Measurements from ENCODE around the gene DNAJC4. TPM values are rescaled to one million over a fixed set of nuclear protein-coding genes. Genes with fewer than 3 reads are reported as not detected.

The DNAJC4 gene
- total and polyA plus RNA-seq, 9 of the 15 experiments (the other 6 are each of a cell fraction or from before 2014, with no cell fraction given) = 4.0 to 32.6 (median 19.9) TPM

- ChIA-PET CTCF (ENCODE audit: low intra/inter-chr PET ratio) (no interaction called here), POLR2A (interaction anchor here (0.9 to 4.4 kb wide), 2 partner anchors 8 to 13 kb away, joined by 4 to 43 read pairs; no protein-coding TSS in a partner anchor)
- no peak overlapping the region for H3K27ac ChIP-seq (ENCODE audit: extremely low read depth, low read depth, low read length)
- H3K4me3 ChIP-seq = no peak overlapping the region
- H3K36me3 ChIP-seq (ENCODE audit: control insufficient read depth, insufficient read depth, low read length) = peaks cover 75% of the 10 kb centered on the region
- FAIRE-seq (no peak), DNase-seq (ENCODE audit: extremely low read depth in 1 of 4, low spot score in 3 of 4) (no peak), ATAC-seq (no peak)
- peaks cover 6 to 60% of the 10 kb centered on the region in 2 experiments; a peak in 4 of 5 replicates for H3K4me1 ChIP-seq (replicated peaks in 1 of 2; ENCODE audit: control insufficient read depth in 2 of 2, insufficient read depth in 2 of 2, low read length in 2 of 2)
- 95% methylated on average over 13 of the region's 15 CpGs for WGBS (ENCODE audit: insufficient coverage, low coverage, missing lambda C conversion rate)
- H4K20me1 ChIP-seq (replicated peaks; ENCODE audit: control insufficient read depth, insufficient read depth, low read length) = peaks cover 11% of the 10 kb centered on the region
- TF ChIP-seq, protein P1, sequence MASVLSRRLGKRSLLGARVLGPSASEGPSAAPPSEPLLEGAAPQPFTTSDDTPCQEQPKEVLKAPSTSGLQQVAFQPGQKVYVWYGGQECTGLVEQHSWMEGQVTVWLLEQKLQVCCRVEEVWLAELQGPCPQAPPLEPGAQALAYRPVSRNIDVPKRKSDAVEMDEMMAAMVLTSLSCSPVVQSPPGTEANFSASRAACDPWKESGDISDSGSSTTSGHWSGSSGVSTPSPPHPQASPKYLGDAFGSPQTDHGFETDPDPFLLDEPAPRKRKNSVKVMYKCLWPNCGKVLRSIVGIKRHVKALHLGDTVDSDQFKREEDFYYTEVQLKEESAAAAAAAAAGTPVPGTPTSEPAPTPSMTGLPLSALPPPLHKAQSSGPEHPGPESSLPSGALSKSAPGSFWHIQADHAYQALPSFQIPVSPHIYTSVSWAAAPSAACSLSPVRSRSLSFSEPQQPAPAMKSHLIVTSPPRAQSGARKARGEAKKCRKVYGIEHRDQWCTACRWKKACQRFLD (CRISPR knock-in tag; IDR thresholded peaks at IDR 0.05) = no peak
- peak; percentile 18; the same call in 1 of the 2 replicates for TF ChIP-seq RBFOX2 (IDR thresholded peaks at IDR 0.05; ENCODE audit: low read depth, low read length)
- no peaks in the 10 kb centered on the region for H3K27me3 ChIP-seq (ENCODE audit: control insufficient read depth in 2 of 2, insufficient read depth in 2 of 2, low read length in 2 of 2)
- no TSS peak for BruUV-seq (replicated peaks)
- H3K79me2 ChIP-seq (ENCODE audit: control insufficient read depth, insufficient read depth, low read length) = peaks cover 27% of the 10 kb centered on the region
- H3K4me2 ChIP-seq (ENCODE audit: insufficient read depth, low read length) = no peak overlapping the region
- intact Hi-C loops (cut with micrococcal nuclease) (no loop called here), in situ Hi-C loops (cut with MboI) (no loop called here)
- H3K9me1 ChIP-seq (ENCODE audit: control insufficient read depth, insufficient read depth, low read length) = no peaks in the 10 kb centered on the region
- H3K9me3 ChIP-seq (replicated peaks; ENCODE audit: control insufficient read depth, insufficient read depth, low read depth, low read length) = no peaks in the 10 kb centered on the region
- no peak overlapping the region for H2AFZ ChIP-seq (ENCODE audit: low read depth, low read length)
- H3K9ac ChIP-seq (ENCODE audit: insufficient read depth in 1 of 2, low read depth in 2 of 2, low read length in 2 of 2) = peak overlapping the region in 1 of 2 experiments; percentile 76; a peak in 2 of 4 replicates
These were observed 26.0 kb downstream of the DNAJC4 start for GRCh38 chr11:64256300-64256699.

DNA sequence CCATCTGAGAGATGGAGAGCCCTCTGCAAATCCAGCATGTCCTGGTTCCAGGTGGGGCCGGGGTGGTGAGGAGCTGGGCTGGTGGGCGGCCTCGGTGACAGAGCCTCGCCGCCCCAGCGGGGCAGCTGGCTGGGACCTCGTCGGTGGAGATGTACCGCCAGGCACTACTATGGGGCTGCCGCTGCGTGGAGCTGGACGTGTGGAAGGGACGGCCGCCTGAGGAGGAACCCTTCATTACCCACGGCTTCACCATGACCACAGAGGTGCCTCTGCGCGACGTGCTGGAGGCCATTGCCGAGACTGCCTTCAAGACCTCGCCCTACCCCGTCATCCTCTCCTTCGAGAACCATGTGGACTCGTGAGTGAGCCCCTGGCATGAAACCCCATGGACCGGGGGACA lies 28.0 kb downstream of the DNAJC4 start:
- H2AFZ ChIP-seq (ENCODE audit: low read depth, low read length) = no peak overlapping the region
- in situ Hi-C loops (cut with MboI) (no loop called here), intact Hi-C loops (cut with micrococcal nuclease) (no loop called here)
- FAIRE-seq = no peak
- TF ChIP-seq HMG20A (CRISPR knock-in tag; conservative IDR thresholded peaks at IDR 0.05) = no peak
- no peak for TF ChIP-seq ZNF212 (CRISPR knock-in tag; IDR thresholded peaks at IDR 0.05)
- no peak for TF ChIP-seq GTF2E2 (tag; IDR thresholded peaks at IDR 0.05)
- TF ChIP-seq NR4A1 (CRISPR knock-in tag; IDR thresholded peaks at IDR 0.05) = no peak
- TF ChIP-seq NR4A1 (tag; IDR thresholded peaks at IDR 0.05) = no peak
- peaks cover 92% of the 10 kb centered on the region for H3K36me3 ChIP-seq (ENCODE audit: control insufficient read depth, insufficient read depth, low read length)
- ATAC-seq = no peak
- H3K4me2 ChIP-seq (ENCODE audit: insufficient read depth, low read length) = no peak overlapping the region
- H3K9me3 ChIP-seq (replicated peaks; ENCODE audit: control insufficient read depth, insufficient read depth, low read depth, low read length) = no peaks in the 10 kb centered on the region
- H3K9ac ChIP-seq (ENCODE audit: insufficient read depth in 1 of 2, low read depth in 2 of 2, low read length in 2 of 2) = no peak overlapping the region; a peak in 1 of 4 replicates
- no peaks in the 10 kb centered on the region for H3K27me3 ChIP-seq (ENCODE audit: control insufficient read depth in 2 of 2, insufficient read depth in 2 of 2, low read length in 2 of 2)
- no TSS peak for BruUV-seq (replicated peaks)
- H3K27ac ChIP-seq (ENCODE audit: extremely low read depth, low read depth, low read length) = no peak overlapping the region
- no peak for DNase-seq (ENCODE audit: extremely low read depth in 1 of 4, low spot score in 3 of 4)
- H3K4me3 ChIP-seq = no peak overlapping the region
- peaks cover 4% of the 10 kb centered on the region; the same call in 1 of the 2 replicates for H4K20me1 ChIP-seq (replicated peaks; ENCODE audit: control insufficient read depth, insufficient read depth, low read length)
- POLR2A ChIA-PET = interaction anchor here (0.9 to 4.4 kb wide), 3 partner anchors 11 to 17 kb away, joined by 3 to 43 read pairs (median 5); partner anchors contain the start of genes FKBP2 and PPP1R14B
- CTCF ChIA-PET (ENCODE audit: low intra/inter-chr PET ratio) = no interaction called here
- WGBS (ENCODE audit: insufficient coverage, low coverage, missing lambda C conversion rate) = 88% methylated on average over 20 of the region's 24 CpGs
- peaks cover 0 to 53% of the 10 kb centered on the region in 2 experiments; a peak in 3 of 5 replicates for H3K4me1 ChIP-seq (replicated peaks in 1 of 2; ENCODE audit: control insufficient read depth in 2 of 2, insufficient read depth in 2 of 2, low read length in 2 of 2)
- H3K79me2 ChIP-seq (ENCODE audit: control insufficient read depth, insufficient read depth, low read length) = peaks cover 6% of the 10 kb centered on the region
- no peaks in the 10 kb centered on the region for H3K9me1 ChIP-seq (ENCODE audit: control insufficient read depth, insufficient read depth, low read length)
